ENCODE data around the gene EPSTI1. TPM values are rescaled to one million over a fixed set of nuclear protein-coding genes. Genes with fewer than 3 reads are reported as not detected.

EPSTI1 gene
- polyA plus RNA-seq, 1 experiment: 2.5 TPM

- ChIA-PET POLR2A (no interaction called here), CTCF (no interaction called here)
- Histone ChIP-seq H3K27me3 (ENCODE audit: control insufficient read depth, insufficient read depth, low read length) (no peaks in the 10 kb centered on the region), H3K4me3 (ENCODE audit: low read depth, low read length) (no peak overlapping the region), H3K36me3 (ENCODE audit: control insufficient read depth, insufficient read depth, low read length) (no peaks in the 10 kb centered on the region)
- TF ChIP-seq CTCF (IDR thresholded peaks at IDR 0.05; ENCODE audit: insufficient read depth, low read depth, low read length): no peak
- no peak for DNase-seq (ENCODE audit: low read depth)
Observed at GRCh38 chr13:42957881-42958280, 34.2 kb downstream of the EPSTI1 start.

DNA sequence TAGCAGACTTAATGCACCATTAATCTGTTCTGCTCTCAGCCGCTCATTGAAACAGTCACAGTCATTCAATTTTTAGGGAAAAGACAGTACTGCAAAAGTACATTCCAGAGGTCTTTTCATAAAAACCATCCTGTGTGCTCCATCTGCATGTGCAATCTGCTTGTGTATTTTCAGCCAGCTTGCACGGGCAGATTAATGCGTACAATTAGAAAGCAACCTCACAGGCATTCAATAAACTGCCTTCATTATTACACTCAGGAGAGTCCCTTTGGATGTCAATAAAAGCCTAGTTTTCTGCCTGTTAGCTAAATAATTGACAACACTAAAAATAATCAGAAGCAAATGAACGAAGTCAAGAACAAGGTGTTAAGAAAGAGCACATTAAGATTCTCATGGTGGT, 41.9 kb downstream of the EPSTI1 start:
- ChIA-PET CTCF (no interaction called here), POLR2A (interaction anchor here (0.6 kb wide), 1 partner anchor 37 kb away, joined by 3 read pairs; no protein-coding TSS in a partner anchor)
- DNase-seq (ENCODE audit: low read depth): no peak
- Histone ChIP-seq H3K4me3 (ENCODE audit: low read depth, low read length) (no peak overlapping the region), H3K36me3 (ENCODE audit: control insufficient read depth, insufficient read depth, low read length) (no peaks in the 10 kb centered on the region), H3K27me3 (ENCODE audit: control insufficient read depth, insufficient read depth, low read length) (no peaks in the 10 kb centered on the region)
- TF ChIP-seq CTCF (IDR thresholded peaks at IDR 0.05; ENCODE audit: insufficient read depth, low read depth, low read length): no peak

DNA sequence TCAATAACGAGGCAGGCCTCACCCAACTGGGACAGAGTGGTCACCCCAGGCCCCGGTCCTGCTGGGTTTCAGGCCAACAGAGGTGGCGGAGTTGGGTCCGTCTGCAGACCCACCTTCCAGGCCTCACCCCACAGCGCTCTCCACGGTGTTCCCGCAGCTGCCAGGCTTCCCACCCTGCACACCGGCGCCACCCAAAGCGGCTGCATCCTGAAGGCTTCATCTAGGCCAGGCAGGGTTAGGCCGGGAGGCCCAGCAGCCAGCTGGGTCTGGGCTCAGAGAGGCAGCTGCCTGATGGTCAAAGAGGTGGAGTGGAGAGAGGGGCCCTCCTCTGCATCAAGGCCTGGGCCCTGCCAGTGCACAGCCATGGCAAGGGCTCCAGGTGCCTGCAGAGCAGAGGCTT, 44.1 kb downstream of the EPSTI1 start:
- no peak overlapping the region for H3K4me3 ChIP-seq (ENCODE audit: low read depth, low read length)
- TF ChIP-seq CTCF (IDR thresholded peaks at IDR 0.05; ENCODE audit: insufficient read depth, low read depth, low read length): no peak
- no peaks in the 10 kb centered on the region for H3K27me3 ChIP-seq (ENCODE audit: control insufficient read depth, insufficient read depth, low read length)
- no peaks in the 10 kb centered on the region for H3K36me3 ChIP-seq (ENCODE audit: control insufficient read depth, insufficient read depth, low read length)
- CTCF ChIA-PET: no interaction called here
- no peak for DNase-seq (ENCODE audit: low read depth)
- POLR2A ChIA-PET: interaction anchor here (0.6 kb wide), 2 partner anchors 9 to 55 kb away, joined by 6 to 10 read pairs; no protein-coding TSS in a partner anchor

- ChIA-PET POLR2A (no interaction called here), CTCF (no interaction called here)
- no peaks in the 10 kb centered on the region for H3K27me3 ChIP-seq (ENCODE audit: control insufficient read depth, insufficient read depth, low read length)
- H3K36me3 ChIP-seq (ENCODE audit: control insufficient read depth, insufficient read depth, low read length): no peaks in the 10 kb centered on the region
- DNase-seq (ENCODE audit: low read depth): no peak
- TF ChIP-seq CTCF (IDR thresholded peaks at IDR 0.05; ENCODE audit: insufficient read depth, low read depth, low read length): no peak
- no peak overlapping the region for H3K4me3 ChIP-seq (ENCODE audit: low read depth, low read length)
Observed at GRCh38 chr13:42946927-42947326, 45.1 kb downstream of the EPSTI1 start.

DNA sequence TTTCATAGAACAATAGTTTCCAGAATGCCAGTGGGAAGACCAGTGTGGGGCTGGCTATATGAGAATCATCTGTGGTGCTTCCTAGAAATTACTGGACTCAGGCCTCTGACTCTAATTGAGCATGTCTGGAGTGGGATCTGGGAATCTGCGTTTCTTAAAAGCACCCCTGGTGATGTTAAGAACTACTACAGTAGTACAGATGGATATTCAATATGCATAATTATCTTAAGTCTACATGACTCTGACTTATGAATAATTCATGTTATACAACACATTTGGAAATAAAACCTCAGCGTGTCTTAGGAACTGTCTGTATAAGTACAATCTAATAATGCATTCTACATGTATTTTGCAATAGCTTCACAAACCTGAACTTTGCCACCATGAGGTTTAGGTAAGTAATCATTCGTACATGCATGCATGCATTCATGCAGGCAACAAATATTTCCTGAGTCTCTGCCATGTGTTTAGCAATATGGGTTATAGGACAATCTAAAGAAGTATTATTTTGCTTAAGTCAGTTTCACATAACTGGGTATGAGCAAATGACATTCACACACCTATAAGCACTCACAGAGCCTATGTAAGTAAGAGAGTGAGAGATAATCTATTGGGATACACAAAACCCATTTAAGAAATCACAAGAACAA, 62.0 kb downstream of the EPSTI1 start:
- ChIA-PET CTCF (interaction anchor here (1.0 kb wide), 1 partner anchor 399 kb away, joined by 3 read pairs; no protein-coding TSS in a partner anchor), POLR2A (no interaction called here)
- H3K4me3 ChIP-seq (ENCODE audit: low read depth, low read length): no peak overlapping the region
- H3K36me3 ChIP-seq (ENCODE audit: control insufficient read depth, insufficient read depth, low read length): no peaks in the 10 kb centered on the region
- DNase-seq (ENCODE audit: low read depth): no peak
- H3K27me3 ChIP-seq (ENCODE audit: control insufficient read depth, insufficient read depth, low read length): no peaks in the 10 kb centered on the region
- TF ChIP-seq CTCF (IDR thresholded peaks at IDR 0.05; ENCODE audit: insufficient read depth, low read depth, low read length): no peak
